Stimulated activated CD4-positive, alpha-beta T cell treated with anti-CD3 and anti-CD28 coated beads, TNF-alpha, amount 100 ng/mL, for 24 hours (primary cell): ENCODE results near the gene DYNLRB1.

Experiments
- DNase-seq, 3 experiments: peaks; one replicate each; pipeline ENCODE4 v3.0.0-alpha.2; 2020; ENCODE audit warnings: low read depth in 3 of 3

DYNLRB1 gene

GRCh38 chr20:34557936-34558319 is 41.7 kb downstream of the DYNLRB1 start:
- DNase-seq: no peak

GRCh38 chr20:34558320-34559218 is 42.3 kb downstream of the DYNLRB1 start, which contains the start of gene MAP1LC3A:
Gene MAP1LC3A (plus strand): TSS chr20:34558718. CDS start chr20:34558869, 151 bp downstream.
- DNase-seq: peak; percentile 85 to 88 (median 87)

GRCh38 chr20:34559311-34560140 is 43.3 kb downstream of the DYNLRB1 start:
- no peak for DNase-seq

GRCh38 chr20:34560141-34560523 is 43.9 kb downstream of the DYNLRB1 start:
- no peak for DNase-seq

GRCh38 chr20:34560614-34561013 is 44.4 kb downstream of the DYNLRB1 start:
- no peak for DNase-seq

- no peak for DNase-seq
Measured at GRCh38 chr20:34561661-34562060, 45.4 kb downstream of the DYNLRB1 start.

- DNase-seq: no peak
Measured at GRCh38 chr20:34562641-34563040, 46.4 kb downstream of the DYNLRB1 start.

- DNase-seq: no peak
Measured at GRCh38 chr20:34564833-34565232, 48.6 kb downstream of the DYNLRB1 start.

- DNase-seq: no peak
Measured at GRCh38 chr20:34566978-34567891, 51.0 kb downstream of the DYNLRB1 start.

- DNase-seq: no peak
Measured at GRCh38 chr20:34567892-34568865, 52.0 kb downstream of the DYNLRB1 start.

GRCh38 chr20:34569598-34569997 is 53.4 kb downstream of the DYNLRB1 start:
- no peak for DNase-seq

- no peak for DNase-seq
Measured at GRCh38 chr20:34570859-34571306, 54.7 kb downstream of the DYNLRB1 start.

- DNase-seq: no peak
Measured at GRCh38 chr20:34571753-34572152, 55.5 kb downstream of the DYNLRB1 start.

- no peak for DNase-seq
Measured at GRCh38 chr20:34573541-34574300, 57.5 kb downstream of the DYNLRB1 start.

- no peak for DNase-seq
Measured at GRCh38 chr20:34574426-34574825, 58.2 kb downstream of the DYNLRB1 start.

- no peak for DNase-seq
Measured at GRCh38 chr20:34574861-34575260, 58.6 kb downstream of the DYNLRB1 start.

- DNase-seq: no peak
Measured at GRCh38 chr20:34575271-34575670, 59.0 kb downstream of the DYNLRB1 start.

- no peak for DNase-seq
Measured at GRCh38 chr20:34575756-34576155, 59.5 kb downstream of the DYNLRB1 start.

GRCh38 chr20:34577061-34577460 is 60.8 kb downstream of the DYNLRB1 start:
- no peak for DNase-seq

GRCh38 chr20:34578025-34578424 is 61.8 kb downstream of the DYNLRB1 start:
- DNase-seq: no peak
